ENCODE measurements around the gene TAS2R7.

DNA sequence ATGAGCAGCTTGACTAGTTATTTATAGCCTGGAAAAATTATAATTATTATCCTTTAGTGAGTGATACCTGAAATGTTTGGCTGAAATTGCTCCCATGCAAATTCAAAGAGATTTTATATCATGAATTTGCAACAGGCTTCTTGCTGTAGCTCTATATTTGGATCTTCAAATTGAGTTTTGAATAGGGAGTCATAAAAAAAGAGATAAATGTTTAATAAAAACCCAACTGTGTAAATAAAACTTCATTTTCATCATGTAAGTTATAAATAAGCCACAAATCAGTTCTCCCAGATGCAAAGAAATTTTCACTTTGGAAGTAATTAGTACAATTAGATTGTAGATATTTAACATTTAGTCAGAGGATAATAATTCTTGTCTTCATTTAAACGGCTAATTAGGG is 4.8 kb upstream of the TAS2R7 start, which contains the start of gene TAS2R8:
- no peak for TF ChIP-seq POLR2A (IDR thresholded peaks at IDR 0.05; ENCODE audit: low read length)
- no peak for TF ChIP-seq GATA1 (IDR thresholded peaks at IDR 0.05; ENCODE audit: low read depth, low read length)

Data from erythroblast (primary cell).